Lower leg skin (tissue), 4 donors: ENCODE measurements around the gene CISTR. TPM values are rescaled to one million over a fixed set of nuclear protein-coding genes. Genes with fewer than 3 reads are reported as not detected.

Experiments used
- DNase-seq, 2 donors: peaks; one replicate each; pipeline ENCODE4 v3.0.0-alpha.2; 2019; ENCODE audit warnings: low spot score in 2 of 2
- H3K4me3 ChIP-seq: fragments of 200-600 bp; sonication (generic); 2 replicates; pipeline ENCODE4 v1.5.1; 2017; ENCODE audit warnings: mild to moderate bottlenecking, low read depth; ENCODE audit not compliant: poor library complexity, severe bottlenecking
- CTCF ChIP-seq, 3 donors: fragments of 450-650 bp; IDR thresholded peaks; one replicate each; pipeline ENCODE4 v1.5.1; 2016; ENCODE audit warnings: antibody characterized with exemption in 3 of 3, mild to moderate bottlenecking in 3 of 3, moderate library complexity in 2 of 3
- POLR2A ChIP-seq, 2 donors: fragments of 450-650 bp; IDR thresholded peaks; one replicate each; pipeline ENCODE4 v1.6.1; 2016 to 2017; ENCODE audit warnings: antibody characterized with exemption in 2 of 2, mild to moderate bottlenecking in 1 of 2, moderate library complexity in 1 of 2
- WGBS, 2 donors: methylation state at CpG; one replicate each; pipeline ENCODE4 v1.1.5; 2018; 5-methylcytosine and 5-hydroxymethylcytosine counted together
- intact Hi-C: fragments of 100-400 bp; cut with DNase I; formaldehyde crosslinking; loops from one replicate; pipeline ENCODE4 v1.15.0; 2023; ENCODE audit warnings: low total_unique reads
- total RNA-seq, 4 donors: library from RNA; depleted of rRNA; stranded (reverse); fragments of >200 nt; gene quantifications; one replicate each; pipeline ENCODE4 v1.1.0, GENCODE V29; 2016

Gene CISTR
- total RNA-seq, 4 donors from 2014 or later, result not detected

GRCh38 chr12:53740130-53740491 lies 11.7 kb downstream of the CISTR start:
- DNase-seq, result no peak
- no peak overlapping the region for H3K4me3 ChIP-seq
- 66 to 79% methylated on average over 3 of the region's 3 CpGs for WGBS, 2 donors
- no peak for TF ChIP-seq POLR2A (IDR thresholded peaks at IDR 0.05)
- TF ChIP-seq CTCF (IDR thresholded peaks at IDR 0.05), result no peak
- intact Hi-C loops, result loop anchor here (5.0 kb wide), 1 partner anchor 38 kb away; no protein-coding TSS in a partner anchor

GRCh38 chr12:53739214-53740129 lies 12.3 kb downstream of the CISTR start:
- H3K4me3 ChIP-seq, result no peak overlapping the region
- 8 to 9% methylated on average over 37 to 44 of the region's 50 CpGs for WGBS, 2 donors
- intact Hi-C loops, result loop anchor here (5.0 kb wide), 1 partner anchor 37 kb away; no protein-coding TSS in a partner anchor
- DNase-seq, result no peak
- TF ChIP-seq POLR2A (IDR thresholded peaks at IDR 0.05), result no peak

GRCh38 chr12:53738406-53739213 lies 13.2 kb downstream of the CISTR start:
- DNase-seq, result no peak
- WGBS, 2 donors, result 19 to 20% methylated on average over 30 to 32 of the region's 32 CpGs
- TF ChIP-seq POLR2A (IDR thresholded peaks at IDR 0.05) (no peak), CTCF (IDR thresholded peaks at IDR 0.05) (no peak)
- intact Hi-C loops, result no loop called here
- H3K4me3 ChIP-seq, result no peak overlapping the region

GRCh38 chr12:53737951-53738405 lies 13.8 kb downstream of the CISTR start:
- TF ChIP-seq POLR2A (IDR thresholded peaks at IDR 0.05), result no peak
- no peak for TF ChIP-seq CTCF (IDR thresholded peaks at IDR 0.05)
- DNase-seq, result no peak
- 63 to 65% methylated on average over 14 of the region's 14 CpGs for WGBS, 2 donors
- no peak overlapping the region for H3K4me3 ChIP-seq
- intact Hi-C loops, result no loop called here

GRCh38 chr12:53737093-53737808 lies 14.5 kb downstream of the CISTR start:
- TF ChIP-seq POLR2A (IDR thresholded peaks at IDR 0.05) (no peak), CTCF (IDR thresholded peaks at IDR 0.05) (no peak)
- no peak overlapping the region for H3K4me3 ChIP-seq
- DNase-seq, result no peak
- WGBS, 2 donors, result 82 to 84% methylated on average over 14 of the region's 14 CpGs
- intact Hi-C loops, result no loop called here
